Ectodermal cell (in vitro differentiated cells): ENCODE data around the gene RPS27L.
A peak's percentile ranks its signal among the peaks of the same experiment; 100 is the strongest.

ENCODE experiments used
- H3K27ac ChIP-seq: 2 replicates; pipeline ENCODE4 v1.7.0; 2013; ENCODE audit warnings: mild to moderate bottlenecking, low read depth, low read length; ENCODE audit not compliant: insufficient read depth, poor library complexity, severe bottlenecking
- H3K27me3 ChIP-seq: 2 replicates; pipeline ENCODE4 v1.7.0; 2013; ENCODE audit warnings: mild to moderate bottlenecking, low read length; ENCODE audit not compliant: insufficient read depth, control insufficient read depth, poor library complexity, severe bottlenecking
- H3K36me3 ChIP-seq: one replicate; pipeline ENCODE4 v1.7.0; 2013; ENCODE audit warnings: low read length; ENCODE audit not compliant: control insufficient read depth, insufficient read depth
- H3K4me1 ChIP-seq: one replicate; pipeline ENCODE4 v1.7.0; 2013; ENCODE audit warnings: low read length; ENCODE audit not compliant: control insufficient read depth, insufficient read depth
- H3K4me3 ChIP-seq: 2 replicates; pipeline ENCODE4 v1.7.0; 2013; ENCODE audit warnings: low read depth, low read length, control low read depth; ENCODE audit not compliant: insufficient read depth
- H3K9me3 ChIP-seq: 2 replicates; pipeline ENCODE4 v1.7.0; 2013; ENCODE audit warnings: mild to moderate bottlenecking, low read length, moderate library complexity; ENCODE audit not compliant: control insufficient read depth
- WGBS, 2 experiments: methylation state at CpG; one replicate each; pipeline ENCODE4 v1.1.7; 2013; ENCODE audit warnings: missing lambda C conversion rate in 2 of 2; 5-methylcytosine and 5-hydroxymethylcytosine counted together

RPS27L gene

GRCh38 chr15:63145426-63145825, 11.9 kb downstream of the RPS27L start:
- H3K4me1 ChIP-seq, result no peaks in the 10 kb centered on the region
- no peaks in the 10 kb centered on the region for H3K36me3 ChIP-seq
- no peaks in the 10 kb centered on the region for H3K27me3 ChIP-seq
- WGBS, 2 experiments, result 85 to 93% methylated on average over 2 of the region's 2 CpGs
- H3K9me3 ChIP-seq, result no peaks in the 10 kb centered on the region
- no peak overlapping the region for H3K4me3 ChIP-seq
- no peak overlapping the region for H3K27ac ChIP-seq

- Histone ChIP-seq H3K9me3 (no peaks in the 10 kb centered on the region), H3K4me1 (no peaks in the 10 kb centered on the region), H3K27me3 (no peaks in the 10 kb centered on the region), H3K4me3 (no peak overlapping the region), H3K36me3 (no peaks in the 10 kb centered on the region), H3K27ac (no peak overlapping the region)
- WGBS, 2 experiments, result 96 to 100% methylated on average over 2 of the region's 2 CpGs
These were observed 16.3 kb downstream of the RPS27L start for GRCh38 chr15:63140936-63141335.

- H3K9me3 ChIP-seq, result no peaks in the 10 kb centered on the region
- no peak overlapping the region for H3K4me3 ChIP-seq
- 89 to 100% methylated on average over 1 of the region's 2 CpGs for WGBS, 2 experiments
- H3K36me3 ChIP-seq, result no peaks in the 10 kb centered on the region
- no peak overlapping the region for H3K27ac ChIP-seq
- H3K4me1 ChIP-seq, result no peaks in the 10 kb centered on the region
- no peaks in the 10 kb centered on the region for H3K27me3 ChIP-seq
These were observed 20.5 kb downstream of the RPS27L start for GRCh38 chr15:63136742-63137141.

- no peaks in the 10 kb centered on the region for H3K36me3 ChIP-seq
- 88 to 93% methylated on average over 3 of the region's 3 CpGs for WGBS, 2 experiments
- no peak overlapping the region for H3K4me3 ChIP-seq
- H3K27me3 ChIP-seq, result no peaks in the 10 kb centered on the region
- no peak overlapping the region for H3K27ac ChIP-seq
- no peaks in the 10 kb centered on the region for H3K9me3 ChIP-seq
- no peaks in the 10 kb centered on the region for H3K4me1 ChIP-seq
These were observed 21.5 kb downstream of the RPS27L start for GRCh38 chr15:63135804-63136203.

GRCh38 chr15:63135281-63135680, 22.0 kb downstream of the RPS27L start:
- Histone ChIP-seq H3K27me3 (no peaks in the 10 kb centered on the region), H3K9me3 (no peaks in the 10 kb centered on the region), H3K4me1 (no peaks in the 10 kb centered on the region), H3K36me3 (no peaks in the 10 kb centered on the region), H3K27ac (no peak overlapping the region), H3K4me3 (no peak overlapping the region)
- WGBS, 2 experiments, result 92 to 94% methylated on average over 5 of the region's 5 CpGs

GRCh38 chr15:63134245-63134985, 22.9 kb downstream of the RPS27L start:
- H3K9me3 ChIP-seq, result no peaks in the 10 kb centered on the region
- H3K27me3 ChIP-seq, result no peaks in the 10 kb centered on the region
- no peak overlapping the region for H3K4me3 ChIP-seq
- no peaks in the 10 kb centered on the region for H3K4me1 ChIP-seq
- WGBS, 2 experiments, result 89 to 92% methylated on average over 2 of the region's 2 CpGs
- no peaks in the 10 kb centered on the region for H3K36me3 ChIP-seq
- no peak overlapping the region for H3K27ac ChIP-seq

GRCh38 chr15:63133786-63134185, 23.5 kb downstream of the RPS27L start:
- Histone ChIP-seq H3K27me3 (no peaks in the 10 kb centered on the region), H3K4me3 (no peak overlapping the region), H3K36me3 (no peaks in the 10 kb centered on the region), H3K27ac (no peak overlapping the region), H3K9me3 (no peaks in the 10 kb centered on the region), H3K4me1 (no peaks in the 10 kb centered on the region)
- WGBS, 2 experiments, result 94 to 100% methylated on average over 1 of the region's 1 CpG

- no peaks in the 10 kb centered on the region for H3K36me3 ChIP-seq
- no peaks in the 10 kb centered on the region for H3K9me3 ChIP-seq
- H3K27me3 ChIP-seq, result no peaks in the 10 kb centered on the region
- H3K27ac ChIP-seq, result no peak overlapping the region
- 84 to 91% methylated on average over 3 of the region's 3 CpGs for WGBS, 2 experiments
- no peaks in the 10 kb centered on the region for H3K4me1 ChIP-seq
- H3K4me3 ChIP-seq, result no peak overlapping the region
These were observed 30.6 kb downstream of the RPS27L start for GRCh38 chr15:63126726-63127125.

GRCh38 chr15:63124506-63124905, 32.8 kb downstream of the RPS27L start:
- H3K4me1 ChIP-seq, result no peaks in the 10 kb centered on the region
- WGBS, 2 experiments, result 89 to 91% methylated on average over 9 of the region's 9 CpGs
- no peaks in the 10 kb centered on the region for H3K36me3 ChIP-seq

GRCh38 chr15:63122002-63122875, 35.0 kb downstream of the RPS27L start:
- Histone ChIP-seq H3K9me3 (no peaks in the 10 kb centered on the region), H3K4me1 (no peaks in the 10 kb centered on the region), H3K27me3 (no peaks in the 10 kb centered on the region), H3K27ac (no peak overlapping the region), H3K4me3 (peak overlapping the region; percentile 69), H3K36me3 (no peaks in the 10 kb centered on the region)
- WGBS, 2 experiments, result 1 to 3% methylated on average over 57 to 59 of the region's 59 CpGs

More at GRCh38 chr15:63124506-63124905, 32.8 kb downstream of the RPS27L start:
- no peak overlapping the region for H3K4me3 ChIP-seq
- no peak overlapping the region for H3K27ac ChIP-seq
- H3K27me3 ChIP-seq, result no peaks in the 10 kb centered on the region
- H3K9me3 ChIP-seq, result no peaks in the 10 kb centered on the region
